Motor neuron (in vitro differentiated cells): Measurements from ENCODE around the gene MYOZ3. TPM values are rescaled to one million over a fixed set of nuclear protein-coding genes. Genes with fewer than 3 reads are reported as not detected.
A peak's percentile ranks its signal among the peaks of the same experiment; 100 is the strongest.

ENCODE experiments used
- ATAC-seq, 8 experiments: fragments of 200-7000 bp; cut with Tn5 transposase; replicated peaks in 6 of 8; 2 replicates each; pipeline ENCODE4 v1.8.0; 2021; ENCODE audit warnings: mild to moderate bottlenecking in 8 of 8, moderate library complexity in 8 of 8
- H3K27ac ChIP-seq, 2 donors: fragments of 250-450 bp; sonication (Bioruptor Pico); 2 replicates each; pipeline ENCODE4 v1.9.0; 2021; ENCODE audit warnings: antibody characterized with exemption in 2 of 2, mild to moderate bottlenecking in 2 of 2, moderate library complexity in 1 of 2
- H3K4me1 ChIP-seq, 2 donors: fragments of 250-450 bp; sonication (Bioruptor Pico); replicated peaks in 1 of 2; 2 replicates each; pipeline ENCODE4 v1.6.1; 2021; ENCODE audit warnings: antibody characterized with exemption in 2 of 2, mild to moderate bottlenecking in 2 of 2, moderate library complexity in 1 of 2
- H3K4me3 ChIP-seq, 5 donors: fragments of 250-450 bp; sonication (Bioruptor Pico); 2 replicates each; pipeline ENCODE4 v1.9.0; 2021; ENCODE audit warnings: antibody characterized with exemption in 5 of 5, mild to moderate bottlenecking in 5 of 5, moderate library complexity in 4 of 5
- WGBS, 10 experiments: fragments of 450-650 bp; shearing (Covaris generic); methylation state at CpG; one replicate each; pipeline ENCODE4 v1.0.0; 2022; 5-methylcytosine and 5-hydroxymethylcytosine counted together
- in situ Hi-C, 9 experiments: fragments of 400-800 bp; cut with MboI; loops; one replicate each; pipeline ENCODE4 v1.15.0; 2021; ENCODE audit warnings: low sequenced_read_pairs in 9 of 9, low pct_unique_long_range_greater_than_20kb in 2 of 9; ENCODE audit not compliant: unreplicated experiment in 9 of 9
- total RNA-seq, 8 experiments: library from RNA; unstranded; fragments of 300-600 nt; gene quantifications; 2 replicates each; pipeline versions ENCODE4 v1.2.3 to v1.2.4, GENCODE V29; 2022

The MYOZ3 gene
- total RNA-seq, 8 experiments from 2014 or later: 0.87 to 4.7 (median 1.9) TPM

GRCh38 chr5:150658699-150659265 is 2.3 kb upstream of the MYOZ3 start:
- H3K4me1 ChIP-seq: peaks cover 0 to 12% of the 10 kb centered on the region in 2 donors
- no peak overlapping the region for H3K27ac ChIP-seq
- whole genome bisulfite sequencing, 10 experiments: 0 to 100% (median 67%) methylated on average over 1 to 3 of the region's 3 CpGs; no CpG with 5 or more reads in 3 of the 10 experiments
- ATAC-seq: no peak
- in situ Hi-C loops: loop anchor here in 6 of 9 experiments (10.0 to 25.0 kb wide), 3 partner anchors 94 to 196 kb away; no protein-coding TSS in a partner anchor
- no peak overlapping the region for H3K4me3 ChIP-seq

GRCh38 chr5:150659360-150660107 is 1.5 kb upstream of the MYOZ3 start:
- WGBS, 10 experiments: 40 to 93% (median 81%) methylated on average over 1 to 4 of the region's 11 CpGs; no CpG with 5 or more reads in 6 of the 10 experiments
- in situ Hi-C loops: loop anchor here in 6 of 9 experiments (10.0 to 25.0 kb wide), 3 partner anchors 95 to 197 kb away; no protein-coding TSS in a partner anchor

GRCh38 chr5:150660108-150660831 is 781 bp upstream of the MYOZ3 start:
- WGBS, 10 experiments: 40 to 100% (median 100%) methylated on average over 1 to 2 of the region's 4 CpGs; no CpG with 5 or more reads in 3 of the 10 experiments
- in situ Hi-C loops: loop anchor here in 6 of 9 experiments (25.0 kb wide), 2 partner anchors 98 to 198 kb away; no protein-coding TSS in a partner anchor
- no peak overlapping the region for H3K4me3 ChIP-seq
- peaks cover 0 to 7% of the 10 kb centered on the region in 2 donors for H3K4me1 ChIP-seq
- no peak overlapping the region for H3K27ac ChIP-seq
- no peak for ATAC-seq

More at GRCh38 chr5:150659360-150660107, 1.5 kb upstream of the MYOZ3 start:
- Histone ChIP-seq H3K4me3 (no peak overlapping the region), H3K4me1 (peaks cover 0 to 9% of the 10 kb centered on the region in 2 donors), H3K27ac (no peak overlapping the region)
- no peak for ATAC-seq

- 60 to 94% (median 73%) methylated on average over 1 to 5 of the region's 10 CpGs; no CpG with 5 or more reads in 4 of the 10 experiments for WGBS, 10 experiments
- in situ Hi-C loops: loop anchor here in 6 of 9 experiments (25.0 kb wide), 2 partner anchors 100 to 200 kb away; no protein-coding TSS in a partner anchor
- H3K4me1 ChIP-seq: peaks cover 0 to 5% of the 10 kb centered on the region in 2 donors
These were observed 958 bp downstream of the MYOZ3 start for GRCh38 chr5:150661821-150662596.

GRCh38 chr5:150662731-150663516 is 1.9 kb downstream of the MYOZ3 start:
- ATAC-seq: peak in 2 of 8 experiments; percentile 6 to 44

More at GRCh38 chr5:150661821-150662596, 958 bp downstream of the MYOZ3 start:
- Histone ChIP-seq H3K4me3 (no peak overlapping the region), H3K27ac (no peak overlapping the region)
- ATAC-seq: no peak

GRCh38 chr5:150663936-150664335 is 2.9 kb downstream of the MYOZ3 start:
- Histone ChIP-seq H3K4me1 (no peaks in the 10 kb centered on the region), H3K27ac (no peak overlapping the region), H3K4me3 (no peak overlapping the region)
- in situ Hi-C loops: loop anchor here in 6 of 9 experiments (25.0 kb wide), 2 partner anchors 102 to 202 kb away; no protein-coding TSS in a partner anchor
- 75 to 100% (median 100%) methylated on average over 1 to 3 of the region's 3 CpGs; no CpG with 5 or more reads in 1 of the 10 experiments for WGBS, 10 experiments
- ATAC-seq: no peak

More at GRCh38 chr5:150662731-150663516, 1.9 kb downstream of the MYOZ3 start:
- Histone ChIP-seq H3K4me3 (no peak overlapping the region), H3K4me1 (no peaks in the 10 kb centered on the region), H3K27ac (no peak overlapping the region)
- 70 to 100% (median 80%) methylated on average over 1 to 3 of the region's 4 CpGs; no CpG with 5 or more reads in 5 of the 10 experiments for WGBS, 10 experiments
- in situ Hi-C loops: loop anchor here in 6 of 9 experiments (25.0 kb wide), 2 partner anchors 101 to 201 kb away; no protein-coding TSS in a partner anchor

- in situ Hi-C loops: loop anchor here in 6 of 9 experiments (25.0 kb wide), 2 partner anchors 103 to 203 kb away; no protein-coding TSS in a partner anchor
- 7 to 72% (median 65%) methylated on average over 3 to 7 of the region's 12 CpGs; no CpG with 5 or more reads in 4 of the 10 experiments for WGBS, 10 experiments
- no peak overlapping the region for H3K27ac ChIP-seq
- no peaks in the 10 kb centered on the region for H3K4me1 ChIP-seq
- H3K4me3 ChIP-seq: no peak overlapping the region
- peak in 3 of 8 experiments; percentile 25 to 93 (median 66) for ATAC-seq
These were observed 4.0 kb downstream of the MYOZ3 start for GRCh38 chr5:150665044-150665443.

GRCh38 chr5:150670275-150670947 is 9.4 kb downstream of the MYOZ3 start:
- 33 to 92% (median 80%) methylated on average over 1 to 10 of the region's 14 CpGs; no CpG with 5 or more reads in 1 of the 10 experiments for WGBS, 10 experiments
- in situ Hi-C loops: loop anchor here in 6 of 9 experiments (25.0 kb wide), 2 partner anchors 108 to 208 kb away; no protein-coding TSS in a partner anchor
- ATAC-seq: no peak
- H3K4me1 ChIP-seq: no peaks in the 10 kb centered on the region
- H3K27ac ChIP-seq: no peak overlapping the region
- no peak overlapping the region for H3K4me3 ChIP-seq

GRCh38 chr5:150670948-150671310 is 9.9 kb downstream of the MYOZ3 start:
- WGBS, 10 experiments: 0 to 100% (median 58%) methylated on average over 1 to 2 of the region's 2 CpGs; no CpG with 5 or more reads in 2 of the 10 experiments
- H3K4me1 ChIP-seq: no peaks in the 10 kb centered on the region
- ATAC-seq: no peak
- H3K4me3 ChIP-seq: no peak overlapping the region
- in situ Hi-C loops: loop anchor here in 6 of 9 experiments (25.0 kb wide), 2 partner anchors 109 to 209 kb away; no protein-coding TSS in a partner anchor
- no peak overlapping the region for H3K27ac ChIP-seq

GRCh38 chr5:150671509-150672236 is 10.6 kb downstream of the MYOZ3 start:
- no peak overlapping the region for H3K27ac ChIP-seq

More at GRCh38 chr5:150671509-150672236, 10.6 kb downstream of the MYOZ3 start:
- peak; percentile 5 to 78 (median 71) for ATAC-seq
- H3K4me3 ChIP-seq: peak overlapping the region; percentile 21 to 39 (median 30)
- no peaks in the 10 kb centered on the region for H3K4me1 ChIP-seq
- 0% methylated on average over 1 to 2 of the region's 51 CpGs; no CpG with 5 or more reads in 8 of the 10 experiments for WGBS, 10 experiments
- in situ Hi-C loops: loop anchor here in 6 of 9 experiments (25.0 kb wide), 2 partner anchors 109 to 209 kb away; no protein-coding TSS in a partner anchor
